H1 (cell line): ENCODE results near the gene NME3. TPM values are rescaled to one million over a fixed set of nuclear protein-coding genes. Genes with fewer than 3 reads are reported as not detected.

Experiments
- E2F6 ChIP-seq: IDR thresholded peaks from 2 replicates; pipeline ENCODE4 v1.6.1; 2012; ENCODE audit warnings: inconsistent platforms
- polyA plus RNA-seq, 7 experiments: library from polyadenylated mRNA; depleted of rRNA in 3 of 7; stranded (reverse) in 5 of 7; unstranded in 2 of 7; fragments of >200 nt in 5 of 7; fragments of 200-250 nt in 2 of 7; gene quantifications; 1 replicate in 5 of 7; 2 replicates in 1 of 7; 4 replicates in 1 of 7; pipeline versions ENCODE4 v1.2.1 to v1.2.3, GENCODE V29; 2011 to 2013; ENCODE audit warnings: missing spikeins in 2 of 7, mixed read lengths in 2 of 7
- total RNA-seq: library from RNA; stranded (reverse); fragmentation: NEBNext Ultra II Directional; extraction: Animal tissue kit (Norgen Biotek cat#: 25700); gene quantifications from 2 replicates; pipeline ENCODE4 v1.2.1, GENCODE V29; 2021

The NME3 gene
- total and polyA plus RNA-seq, 2 of the 8 experiments (the other 6 are each of a cell fraction or from before 2014, with no cell fraction given) = 72.5 to 163 TPM

- TF ChIP-seq E2F6 = no peak
Measured at GRCh38 chr16:1734816-1735215, 36.5 kb downstream of the NME3 start (continued).
